Astrocyte (in vitro differentiated cells and primary cell): ENCODE data around the gene PCNX1. TPM values are rescaled to one million over a fixed set of nuclear protein-coding genes. Genes with fewer than 3 reads are reported as not detected.

Source experiments
- DNase-seq: peaks from one replicate; pipeline ENCODE4 v3.0.0-alpha.2; 2010; ENCODE audit warnings: low read depth
- FAIRE-seq: peaks from 2 replicates; lab custom pipeline; 2011; peaks lifted over from hg19 to GRCh38; lab: Jason Lieb, UNC
- H2AFZ ChIP-seq: 2 replicates; pipeline ENCODE4 v1.6.0; 2012; ENCODE audit warnings: low read depth, low read length, inconsistent platforms
- H3K27ac ChIP-seq: 2 replicates; pipeline ENCODE4 v1.5.1; 2011; ENCODE audit warnings: low read depth, low read length, inconsistent platforms
- H3K27me3 ChIP-seq: 2 replicates; pipeline ENCODE4 v1.6.0; 2011; ENCODE audit warnings: low read length, inconsistent platforms; ENCODE audit not compliant: insufficient read depth
- H3K36me3 ChIP-seq: 2 replicates; pipeline ENCODE4 v1.5.1; 2011; ENCODE audit warnings: low read length, inconsistent platforms; ENCODE audit not compliant: insufficient read depth
- H3K4me1 ChIP-seq: 2 replicates; pipeline ENCODE4 v1.5.1; 2011; ENCODE audit warnings: low read length, inconsistent platforms; ENCODE audit not compliant: insufficient read depth
- H3K4me2 ChIP-seq: 2 replicates; pipeline ENCODE4 v1.6.0; 2012; ENCODE audit warnings: low read length, inconsistent platforms
- H3K4me3 ChIP-seq: 2 replicates; pipeline ENCODE4 v1.5.1; 2011; ENCODE audit warnings: low read depth, mild to moderate bottlenecking, low read length, inconsistent platforms; ENCODE audit not compliant: insufficient read depth
- H3K79me2 ChIP-seq: 2 replicates; pipeline ENCODE4 v1.6.0; 2012; ENCODE audit warnings: mild to moderate bottlenecking, low read length, inconsistent platforms; ENCODE audit not compliant: insufficient read depth
- H3K9ac ChIP-seq: 2 replicates; pipeline ENCODE4 v1.6.0; 2012; ENCODE audit warnings: mild to moderate bottlenecking, low read length, inconsistent platforms
- H3K9me3 ChIP-seq: 2 replicates; pipeline ENCODE4 v1.5.1; 2012; ENCODE audit warnings: low read depth, mild to moderate bottlenecking, low read length, inconsistent platforms; ENCODE audit not compliant: insufficient read depth
- H4K20me1 ChIP-seq: 2 replicates; pipeline ENCODE4 v1.6.0; 2012; ENCODE audit warnings: low read length, inconsistent platforms; ENCODE audit not compliant: insufficient read depth
- H3K27ac Mint-ChIP-seq: one replicate; pipeline ENCODE4 v1.8.0; 2021; ENCODE audit warnings: mild to moderate bottlenecking, mixed read lengths; ENCODE audit not compliant: unreplicated experiment
- H3K27me3 Mint-ChIP-seq: one replicate; pipeline ENCODE4 v1.8.0; 2021; ENCODE audit warnings: low read depth, mixed read lengths; ENCODE audit not compliant: unreplicated experiment
- H3K36me3 Mint-ChIP-seq: one replicate; pipeline ENCODE4 v1.8.0; 2021; ENCODE audit warnings: low read depth, mixed read lengths; ENCODE audit not compliant: unreplicated experiment
- H3K4me1 Mint-ChIP-seq: one replicate; pipeline ENCODE4 v1.8.0; 2021; ENCODE audit warnings: low read depth, mixed read lengths; ENCODE audit not compliant: unreplicated experiment
- H3K4me3 Mint-ChIP-seq: one replicate; pipeline ENCODE4 v1.8.0; 2021; ENCODE audit warnings: mild to moderate bottlenecking, moderate library complexity, mixed read lengths; ENCODE audit not compliant: unreplicated experiment
- H3K9me3 Mint-ChIP-seq: one replicate; pipeline ENCODE4 v1.8.0; 2021; ENCODE audit warnings: mild to moderate bottlenecking, mixed read lengths; ENCODE audit not compliant: unreplicated experiment
- CTCF ChIP-seq: IDR thresholded peaks from 2 replicates; pipeline ENCODE4 v1.5.1; 2011; ENCODE audit warnings: low read depth, mild to moderate bottlenecking, inconsistent platforms, low read length, moderate library complexity; ENCODE audit not compliant: insufficient read depth
- EZH2 ChIP-seq: IDR thresholded peaks from 2 replicates; pipeline ENCODE4 v1.6.1; 2012; ENCODE audit warnings: mild to moderate bottlenecking, low read length, inconsistent platforms; ENCODE audit not compliant: insufficient read depth
- total RNA-seq: library from RNA; stranded (reverse); gene quantifications from 2 replicates; pipeline ENCODE4 v1.2.1, GENCODE V29; 2021

PCNX1 gene
- total RNA-seq, 1 donor from 2014 or later = 91.3 TPM

- Histone ChIP-seq H2AFZ (no peak overlapping the region), H3K27me3 (no peaks in the 10 kb centered on the region), H3K4me1 (peaks cover 6% of the 10 kb centered on the region), H3K9me3 (no peaks in the 10 kb centered on the region), H3K9ac (no peak overlapping the region), H3K27ac (no peak overlapping the region), H3K79me2 (no peaks in the 10 kb centered on the region), H3K4me2 (no peak overlapping the region), H4K20me1 (no peaks in the 10 kb centered on the region), H3K36me3 (no peaks in the 10 kb centered on the region), H3K4me3 (no peak overlapping the region)
- DNase-seq = no peak
- TF ChIP-seq EZH2 = no peak
- no peak for TF ChIP-seq CTCF
- peaks cover 7% of the 10 kb centered on the region for H3K9me3 Mint-ChIP-seq
- H3K27ac Mint-ChIP-seq = no peak overlapping the region
- H3K27me3 Mint-ChIP-seq = peaks cover 2% of the 10 kb centered on the region
- H3K36me3 Mint-ChIP-seq = no peaks in the 10 kb centered on the region
- no peak overlapping the region for H3K4me3 Mint-ChIP-seq
- no peak for FAIRE-seq
- H3K4me1 Mint-ChIP-seq = peaks cover 13% of the 10 kb centered on the region
Measured at GRCh38 chr14:71163050-71163841, 256.0 kb downstream of the PCNX1 start.

- FAIRE-seq (no peak), DNase-seq (no peak)
- peaks cover 13% of the 10 kb centered on the region for H3K4me1 Mint-ChIP-seq
- Histone ChIP-seq H3K27me3 (no peaks in the 10 kb centered on the region), H3K9ac (no peak overlapping the region), H3K9me3 (no peaks in the 10 kb centered on the region), H3K4me1 (peaks cover 6% of the 10 kb centered on the region), H3K4me3 (no peak overlapping the region), H3K36me3 (no peaks in the 10 kb centered on the region), H2AFZ (no peak overlapping the region), H4K20me1 (no peaks in the 10 kb centered on the region), H3K79me2 (no peaks in the 10 kb centered on the region), H3K4me2 (no peak overlapping the region), H3K27ac (no peak overlapping the region)
- no peaks in the 10 kb centered on the region for H3K36me3 Mint-ChIP-seq
- peaks cover 2% of the 10 kb centered on the region for H3K27me3 Mint-ChIP-seq
- H3K27ac Mint-ChIP-seq = no peak overlapping the region
- H3K9me3 Mint-ChIP-seq = peaks cover 10% of the 10 kb centered on the region
- TF ChIP-seq CTCF = no peak
- no peak for TF ChIP-seq EZH2
- H3K4me3 Mint-ChIP-seq = no peak overlapping the region
Measured at GRCh38 chr14:71163842-71164629, 256.8 kb downstream of the PCNX1 start.

Other genes starting within 250 kb of the PCNX1 start
- gene MAP3K9, start 97.9 kb upstream of the PCNX1 start, total RNA-seq = 10.7 and 13.0 TPM in 2 replicates